HG03280 (cell line): Measurements from ENCODE around the gene OR51L1.
"Not testable (repeated sequence)": the region's sequence is repeated elsewhere in the genome, so short reads cannot be mapped to it uniquely, and the experiment has no call there.

Source experiments
- ATAC-seq: cut with Tn5 transposase; IDR thresholded peaks from one replicate; pipeline ENCODE4 v1.9.1; 2021; ENCODE audit warnings: mild to moderate bottlenecking, moderate library complexity; ENCODE audit not compliant: unreplicated experiment

Gene OR51L1, protein sequence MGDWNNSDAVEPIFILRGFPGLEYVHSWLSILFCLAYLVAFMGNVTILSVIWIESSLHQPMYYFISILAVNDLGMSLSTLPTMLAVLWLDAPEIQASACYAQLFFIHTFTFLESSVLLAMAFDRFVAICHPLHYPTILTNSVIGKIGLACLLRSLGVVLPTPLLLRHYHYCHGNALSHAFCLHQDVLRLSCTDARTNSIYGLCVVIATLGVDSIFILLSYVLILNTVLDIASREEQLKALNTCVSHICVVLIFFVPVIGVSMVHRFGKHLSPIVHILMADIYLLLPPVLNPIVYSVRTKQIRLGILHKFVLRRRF

DNA sequence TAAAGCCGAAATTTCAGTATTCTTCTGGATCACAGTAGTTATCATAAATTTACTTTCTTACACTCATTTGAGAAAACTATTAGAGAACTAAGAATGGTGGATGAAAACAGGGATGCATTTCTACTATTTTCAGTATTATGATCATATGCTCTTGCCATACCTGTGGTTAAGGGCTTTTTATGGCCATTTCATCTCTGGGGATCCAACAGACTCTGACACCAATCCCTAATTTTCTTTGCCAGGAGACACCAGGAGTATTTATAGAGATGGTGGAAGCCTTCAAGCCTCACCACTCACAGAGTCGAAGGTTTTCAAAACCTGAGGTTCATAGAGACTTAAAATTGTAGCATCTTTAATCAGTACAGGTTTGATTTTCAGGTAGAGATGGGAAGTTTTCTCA, at the start of gene OR51L1:
Gene OR51L1 (plus strand): TSS at position 301 of the 400 bp plus-strand sequence. CDS start 4,132 bp downstream, outside the sequence.
- ATAC-seq: no peak

DNA sequence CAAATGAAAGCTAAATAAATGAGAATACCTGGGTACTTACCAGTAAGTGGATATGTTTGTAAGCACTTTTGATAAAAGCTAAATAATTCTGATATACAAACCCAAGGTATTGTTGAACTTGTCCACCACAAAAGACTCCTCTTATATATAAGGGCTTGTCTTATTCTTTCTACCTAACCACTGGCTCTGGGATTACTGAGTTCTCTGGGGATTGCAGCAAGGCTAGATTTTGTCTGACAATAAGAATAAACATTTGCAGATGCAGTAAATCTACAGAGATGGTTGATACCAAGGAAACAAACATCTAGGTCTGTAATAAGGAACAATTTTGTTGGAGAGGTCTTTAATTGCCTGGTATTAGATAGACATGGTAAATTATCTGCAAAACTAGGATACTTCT, 47.1 kb upstream of the OR51L1 start, which contains the start of gene OR51A4:
Gene OR51A4 (minus strand): TSS at position 101 of the 400 bp plus-strand sequence. CDS start 505 bp downstream, outside the sequence.
- no peak for ATAC-seq

DNA sequence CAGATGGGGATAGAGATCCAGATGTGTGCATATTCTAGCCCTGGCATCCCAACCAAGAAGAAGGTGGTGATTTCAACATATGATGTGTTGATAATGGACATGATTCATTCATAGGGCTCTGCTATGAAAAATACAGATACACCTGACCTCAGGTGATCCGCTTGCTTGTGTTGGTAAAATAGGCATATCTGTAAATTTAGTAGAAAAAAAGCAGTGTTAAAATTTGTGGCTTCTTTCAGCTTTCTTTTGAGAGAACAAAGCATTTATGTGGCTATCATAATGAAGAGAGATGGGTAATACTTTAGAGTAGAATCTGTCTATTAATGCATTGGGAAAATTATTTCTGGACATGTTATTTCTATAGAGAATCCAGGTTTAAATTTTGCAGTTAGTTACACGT, 39.0 kb upstream of the OR51L1 start, which contains the start of gene OR51A2:
Gene OR51A2 (minus strand): TSS at position 101 of the 400 bp plus-strand sequence. CDS start 0 bp downstream, at position 101.
- not testable (repeated sequence) for ATAC-seq

DNA sequence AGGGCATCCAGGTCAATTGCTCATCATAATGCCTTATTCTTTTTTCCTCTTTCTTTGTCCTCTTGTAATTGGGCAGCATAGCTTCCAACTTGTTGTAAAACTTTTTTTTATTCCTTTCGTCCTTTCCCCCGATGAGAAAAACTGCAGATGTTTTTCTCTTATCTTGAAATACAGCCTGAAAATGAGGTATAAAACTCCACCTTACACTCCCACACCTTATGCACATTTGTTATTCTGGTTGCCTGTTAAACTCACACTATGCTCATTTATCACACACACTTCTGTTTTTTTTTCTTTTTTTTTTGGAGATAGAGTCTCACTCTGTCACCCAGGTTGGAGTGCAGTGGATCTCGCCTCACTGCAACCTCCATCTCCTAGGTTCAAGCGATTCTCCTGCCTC, 37.3 kb upstream of the OR51L1 start:
- ATAC-seq: no peak

DNA sequence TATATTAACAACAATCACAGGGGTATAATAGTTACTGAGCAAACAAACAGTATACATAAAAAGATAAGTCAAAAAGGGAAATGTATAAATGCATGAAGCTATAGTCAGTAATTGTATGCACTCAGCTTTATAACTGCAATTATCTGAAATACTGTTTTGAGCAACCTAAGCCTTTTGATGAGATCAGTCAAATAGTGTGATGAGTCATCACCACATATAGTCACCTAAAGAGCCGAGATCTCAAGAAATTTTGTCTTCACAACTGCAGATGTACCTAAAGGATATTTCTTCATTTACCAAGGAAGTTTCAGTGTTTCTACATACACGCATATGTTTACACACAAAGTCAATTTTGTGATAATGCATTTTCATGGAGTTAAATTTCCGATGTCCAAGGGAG, 33.8 kb upstream of the OR51L1 start:
- ATAC-seq: no peak

DNA sequence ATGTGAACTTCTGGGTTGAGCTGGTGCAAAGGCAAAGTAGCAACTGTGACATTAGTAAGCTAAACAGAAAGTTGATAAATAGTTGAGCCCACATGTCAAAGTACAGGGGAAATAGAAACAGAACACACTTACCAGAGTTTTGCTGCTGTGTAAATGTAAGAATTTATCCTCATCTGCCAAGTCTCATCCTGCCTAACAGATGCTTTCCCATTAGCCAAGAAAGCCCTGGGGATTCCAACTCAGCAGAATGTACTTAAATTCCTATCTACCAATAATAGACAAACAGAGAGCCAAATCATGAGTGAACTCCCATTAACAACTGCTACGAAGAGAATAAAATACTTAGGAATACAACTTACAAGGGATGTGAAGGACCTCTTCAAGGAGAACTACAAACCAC, 31.8 kb upstream of the OR51L1 start:
- no peak for ATAC-seq

DNA sequence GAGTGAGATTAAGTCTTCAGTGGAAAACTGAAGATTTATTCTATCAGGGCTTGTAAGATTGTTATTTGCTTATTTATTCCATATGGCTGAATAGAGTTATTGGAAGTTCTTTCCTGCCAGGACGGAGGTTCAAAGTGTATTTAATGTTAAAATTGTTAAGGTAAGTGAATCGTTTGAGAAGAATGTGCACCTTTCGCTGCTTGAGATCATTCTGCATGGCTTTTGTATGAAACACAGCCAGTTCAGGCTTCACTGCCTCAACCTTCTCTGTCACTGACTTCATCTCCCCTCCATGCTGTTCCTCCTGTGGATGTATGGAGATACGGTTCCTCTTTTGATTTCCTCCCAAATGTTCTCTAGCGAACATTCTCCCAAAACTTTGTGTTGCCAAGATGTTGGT, 19.2 kb upstream of the OR51L1 start:
- no peak for ATAC-seq

DNA sequence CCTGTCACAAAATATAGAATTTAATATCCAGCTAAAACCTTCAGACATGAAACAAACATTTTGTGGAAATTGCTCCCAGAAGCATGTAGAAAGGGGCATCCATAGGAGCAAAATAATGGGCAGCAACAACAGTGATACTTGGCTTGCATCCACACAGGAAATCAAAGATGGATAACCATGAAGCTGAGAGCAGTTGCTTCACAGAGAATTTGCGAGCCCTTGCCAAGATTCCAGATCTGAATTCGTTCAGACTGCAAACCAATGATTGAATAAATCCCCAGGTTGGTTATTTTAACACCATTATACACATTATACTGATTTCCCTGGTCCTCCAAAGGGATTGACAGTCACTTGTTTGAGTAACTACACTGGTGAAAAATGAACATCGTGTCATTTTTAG, 15.6 kb upstream of the OR51L1 start:
- no peak for ATAC-seq

DNA sequence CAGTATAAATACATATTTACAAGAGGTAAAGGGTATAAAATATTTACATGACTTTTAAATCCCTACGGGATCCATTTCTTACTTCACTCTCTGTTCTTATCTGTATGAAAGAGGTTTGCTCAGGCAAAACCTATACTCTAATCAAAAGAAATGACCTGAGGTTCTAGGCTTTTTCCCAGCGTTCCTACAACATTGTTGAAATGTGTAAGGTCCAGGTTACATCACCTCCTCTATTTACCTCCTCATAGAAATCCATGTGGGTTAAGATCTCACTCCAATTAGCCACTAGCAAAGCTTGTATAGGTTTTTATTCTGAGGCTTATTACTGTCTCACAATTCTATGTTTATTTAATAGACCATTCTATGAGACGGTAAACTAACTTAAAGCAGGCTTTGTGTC, 12.0 kb upstream of the OR51L1 start:
- no peak for ATAC-seq

DNA sequence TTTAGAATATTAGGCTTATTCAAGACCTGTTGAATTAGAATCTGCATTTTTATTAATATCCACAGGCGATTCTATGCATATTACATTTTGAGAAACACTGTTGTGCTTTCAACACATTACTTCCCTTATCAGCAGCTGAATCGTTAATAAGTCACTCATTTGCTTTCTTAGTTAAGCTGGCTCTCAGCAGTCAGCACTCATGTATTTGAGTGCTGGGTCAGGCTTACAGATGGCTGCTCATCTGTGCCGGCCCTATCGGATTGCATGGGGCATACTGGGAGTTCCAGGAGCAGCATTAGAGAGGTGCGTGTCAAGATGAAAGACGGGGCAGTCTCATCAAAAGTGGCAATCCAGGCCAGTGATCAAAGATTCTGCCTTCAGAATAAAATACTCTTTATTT, 10.8 kb upstream of the OR51L1 start:
- no peak for ATAC-seq

DNA sequence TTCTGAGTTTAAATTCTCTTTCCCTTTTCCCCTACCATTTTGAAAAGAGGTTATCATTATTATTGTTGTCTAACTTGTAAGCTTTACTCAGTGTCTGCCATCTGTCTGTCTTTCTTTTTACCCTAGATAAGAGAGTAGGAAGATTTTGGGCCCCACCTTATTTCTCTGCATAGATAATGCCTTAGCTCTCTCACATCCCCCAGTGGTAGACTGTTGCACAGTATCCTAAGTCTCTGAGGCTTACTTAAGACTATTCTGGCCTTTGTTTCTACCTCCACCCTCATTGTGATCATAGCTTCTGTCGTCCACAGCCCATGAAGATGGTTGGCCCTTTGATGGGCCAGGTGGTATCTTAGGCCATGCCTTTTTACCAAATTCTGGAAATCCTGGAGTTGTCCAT, 3.6 kb upstream of the OR51L1 start:
- no peak for ATAC-seq

DNA sequence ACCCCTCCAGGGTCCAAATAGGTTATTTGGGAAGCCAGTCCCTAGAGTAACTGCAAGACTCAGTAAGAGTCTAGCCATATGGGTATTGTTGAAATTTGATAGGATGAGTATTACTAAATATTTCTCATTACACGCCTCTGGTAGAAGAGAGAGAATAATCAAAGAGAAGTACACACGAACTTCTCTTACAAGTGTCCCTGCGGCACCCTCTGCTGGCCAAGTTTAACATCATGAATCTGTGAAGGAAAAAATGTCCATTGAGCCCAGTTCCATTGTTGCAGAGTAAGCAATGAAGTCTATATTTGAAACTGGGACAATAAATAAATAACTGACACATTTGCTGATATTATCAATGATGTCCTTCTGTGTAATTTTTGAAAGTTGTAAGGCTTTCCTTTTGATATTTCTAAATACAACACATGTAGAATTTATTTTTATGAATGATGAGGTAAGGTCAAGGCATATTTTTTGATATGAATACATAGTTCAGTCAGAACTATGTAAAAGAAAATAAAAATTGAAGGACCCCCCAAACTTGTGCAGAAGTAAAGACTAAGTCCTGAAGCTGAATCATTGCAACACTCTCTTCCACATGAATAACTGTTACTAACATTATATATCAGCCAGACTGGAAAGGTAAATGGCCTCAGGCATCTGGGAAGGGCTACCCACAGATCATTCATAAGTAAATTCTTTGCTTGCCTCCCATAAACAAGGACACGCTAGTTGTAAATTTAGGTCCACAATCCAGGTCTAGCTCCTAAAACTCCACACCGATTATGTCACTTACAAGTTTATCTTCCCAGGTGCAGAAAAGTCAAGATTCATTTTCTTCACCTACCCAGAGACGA, 10.0 kb downstream of the OR51L1 start:
- ATAC-seq: no peak

DNA sequence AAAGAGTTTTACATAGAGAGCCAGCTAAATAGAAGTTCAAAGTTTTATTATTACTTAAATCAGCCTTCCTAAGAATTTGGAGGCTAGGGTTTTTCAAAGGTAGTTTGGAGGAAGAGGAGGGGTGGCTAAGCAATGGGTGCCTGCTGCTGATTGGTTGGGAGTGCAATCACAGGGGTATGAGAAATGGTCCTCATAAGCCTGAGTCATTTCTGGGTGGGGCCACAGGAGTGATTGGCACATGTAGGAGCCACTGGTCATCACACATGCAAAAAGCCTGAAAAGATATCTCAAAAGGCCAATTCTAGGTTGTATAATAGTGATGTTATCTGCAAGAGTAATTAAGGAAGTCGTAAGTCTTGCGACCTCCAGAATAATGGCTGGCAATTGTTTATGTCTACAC, 12.9 kb downstream of the OR51L1 start:
- no peak for ATAC-seq

DNA sequence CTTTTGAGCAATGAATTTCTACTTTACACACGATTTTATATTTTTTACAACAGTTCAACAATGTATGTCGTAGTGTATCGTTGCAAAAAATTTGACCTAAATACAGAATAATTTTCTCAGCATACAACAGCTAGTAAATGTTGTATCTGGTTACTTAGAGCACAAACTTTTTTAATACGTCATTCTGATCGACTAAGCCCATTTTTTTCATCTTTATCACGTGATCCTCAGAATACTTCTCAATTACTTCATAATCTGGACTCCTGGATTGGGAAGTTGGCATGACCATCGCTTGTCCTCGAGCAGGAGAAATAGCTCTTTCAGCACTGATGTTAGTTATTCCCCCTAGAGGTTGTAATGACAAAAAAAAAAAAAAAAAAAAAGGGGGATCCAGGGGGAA, 16.6 kb downstream of the OR51L1 start:
- no peak for ATAC-seq

DNA sequence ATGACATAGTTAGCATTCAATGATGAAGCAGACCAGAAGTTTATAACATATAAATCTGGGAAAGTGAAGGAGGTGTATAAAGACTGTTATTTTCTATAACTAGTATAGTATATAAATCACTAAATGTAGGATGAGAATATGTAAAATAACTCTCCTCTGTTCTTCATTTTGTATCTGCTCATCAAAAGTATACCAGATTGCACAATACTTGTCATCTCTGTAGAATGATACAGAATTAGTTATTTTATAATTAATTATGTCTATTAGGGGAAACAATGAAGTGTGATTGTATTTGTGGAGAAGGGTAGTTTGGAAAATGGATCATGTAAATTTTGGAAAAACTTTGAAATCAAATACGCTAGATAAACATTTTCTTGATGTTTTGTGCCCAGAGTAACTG, 18.4 kb downstream of the OR51L1 start:
- no peak for ATAC-seq

DNA sequence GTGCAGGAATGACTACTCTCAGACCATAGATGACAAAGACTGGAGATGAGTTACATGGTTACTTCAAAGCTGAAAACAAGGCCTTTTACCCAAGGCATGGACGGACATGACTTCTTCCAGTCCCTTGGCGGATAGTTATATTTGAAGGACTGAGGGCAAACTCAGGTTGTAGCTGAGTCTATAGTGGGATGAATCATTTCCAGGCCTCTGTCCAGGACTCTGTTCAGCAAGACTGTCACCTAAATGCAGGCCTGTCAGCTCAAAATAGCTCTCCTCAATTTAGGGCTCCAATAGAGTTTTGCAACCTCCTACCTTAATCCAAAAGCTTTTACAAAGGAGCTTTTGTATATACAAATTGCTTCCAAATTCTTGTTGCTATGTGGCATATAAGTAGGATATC, 27.3 kb downstream of the OR51L1 start:
- no peak for ATAC-seq

DNA sequence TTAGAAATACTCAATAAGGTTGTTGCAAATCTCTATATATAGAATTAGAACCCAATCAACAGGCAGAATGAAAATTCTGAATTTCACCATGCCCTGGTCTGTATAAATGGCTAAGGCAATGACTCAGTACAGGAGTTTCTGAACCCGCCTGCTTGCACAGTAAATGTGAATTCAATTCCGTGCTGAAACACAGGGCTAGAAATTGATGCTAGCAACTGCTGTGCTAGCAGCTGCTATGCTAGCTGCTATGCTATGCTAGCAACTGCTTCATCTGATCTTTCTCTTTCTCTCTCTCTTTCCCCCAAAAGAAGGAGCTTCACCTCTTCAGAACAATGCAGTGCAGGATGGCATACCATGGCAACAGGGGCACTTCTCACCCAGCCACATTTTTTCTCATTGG, 42.0 kb downstream of the OR51L1 start:
- ATAC-seq: no peak

DNA sequence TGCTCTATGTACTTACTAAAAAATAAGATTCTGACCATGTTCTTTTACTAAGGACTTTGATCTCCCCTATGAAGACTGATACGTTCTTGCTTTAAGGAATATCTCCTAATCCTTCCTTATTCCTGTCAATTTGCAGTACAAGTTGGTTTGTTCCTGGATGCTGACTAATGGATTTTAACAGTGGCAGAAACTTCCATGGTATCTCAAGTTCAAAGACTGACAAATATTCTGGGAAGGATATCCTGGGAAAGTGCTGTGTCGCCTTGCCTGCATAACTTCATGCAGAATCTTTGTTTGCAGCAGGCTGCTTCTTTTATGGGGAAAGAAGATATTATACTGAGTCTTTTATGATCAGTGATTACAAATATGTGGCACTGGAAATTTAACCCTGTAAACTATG, 43.3 kb downstream of the OR51L1 start:
- no peak for ATAC-seq

DNA sequence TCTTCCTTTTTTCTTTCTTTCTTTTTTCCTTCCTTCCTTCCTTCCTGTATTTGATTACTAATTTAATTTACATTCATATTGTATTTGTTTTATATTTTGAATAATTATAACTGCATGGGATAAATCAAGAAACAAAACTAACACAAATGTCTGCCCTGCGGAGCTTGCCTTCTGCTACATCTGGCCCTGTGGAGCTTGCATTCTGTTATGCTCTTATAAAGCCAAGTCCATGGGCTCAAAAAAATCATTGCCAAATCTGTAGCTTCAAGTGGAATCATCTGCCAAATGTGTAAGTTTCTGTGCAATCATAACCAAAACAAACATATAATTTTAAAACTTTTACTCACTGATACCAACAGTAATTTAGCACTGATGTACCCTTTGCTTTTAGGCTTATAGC, 43.7 kb downstream of the OR51L1 start:
- ATAC-seq: no peak

DNA sequence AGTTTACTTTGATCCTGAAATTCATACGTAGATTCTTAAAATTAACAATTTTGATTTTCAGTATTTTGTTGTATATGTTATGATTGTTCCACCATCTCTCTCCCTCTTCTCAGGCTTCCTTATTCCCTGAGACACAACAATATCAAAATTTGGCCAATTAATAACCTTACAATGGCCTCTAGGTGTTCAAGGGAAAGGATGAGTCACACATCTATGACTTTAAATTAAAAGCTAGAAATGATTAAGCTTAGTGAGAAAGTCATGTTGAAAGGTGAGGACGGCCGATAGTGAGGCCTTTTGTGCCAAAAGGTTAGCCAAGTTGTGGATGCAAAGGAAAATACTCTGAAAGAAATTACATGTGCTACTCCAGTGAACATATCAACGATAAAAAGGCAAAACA, 46.2 kb downstream of the OR51L1 start:
- ATAC-seq: no peak

DNA sequence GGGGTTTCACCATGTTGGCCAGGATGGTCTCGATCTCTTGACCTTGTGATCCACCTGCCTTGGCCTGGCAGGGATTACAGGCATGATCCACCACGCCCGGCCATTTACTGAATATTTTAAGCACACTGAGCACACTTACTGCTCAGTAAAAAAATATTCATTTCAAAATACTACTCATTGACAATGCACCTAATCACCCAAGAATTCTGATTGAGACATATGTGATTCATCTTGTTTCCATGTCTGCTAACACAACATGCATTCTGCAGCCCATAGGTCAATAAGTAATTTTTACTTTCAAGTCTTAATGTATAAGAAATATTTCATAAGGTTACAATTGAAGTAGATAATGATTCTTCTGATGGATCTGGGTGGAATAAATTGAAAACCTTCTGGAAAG, 47.4 kb downstream of the OR51L1 start:
- no peak for ATAC-seq

DNA sequence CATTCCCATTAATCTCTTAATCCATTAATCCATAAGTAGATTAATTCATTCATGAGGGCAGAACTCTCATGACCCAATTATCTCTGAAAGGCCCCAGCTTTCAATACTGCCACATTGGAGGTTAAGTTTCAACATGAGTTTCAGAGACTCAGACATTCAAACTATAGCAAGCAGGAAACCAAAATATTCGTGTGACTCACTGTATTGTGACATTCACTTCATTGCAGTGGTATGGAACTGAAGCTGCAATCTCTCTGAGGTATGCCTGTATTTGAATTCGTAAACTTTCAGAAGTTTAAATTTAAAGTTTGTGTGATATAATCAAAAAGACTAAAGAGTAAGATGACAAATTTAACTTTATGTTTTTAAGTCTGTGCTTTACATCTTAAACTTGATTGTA, 48.7 kb downstream of the OR51L1 start:
- ATAC-seq: no peak
